Measurements from ENCODE around the gene FAF1. TPM values are rescaled to one million over a fixed set of nuclear protein-coding genes. Genes with fewer than 3 reads are reported as not detected.

Gene FAF1
- total and polyA plus RNA-seq, 2 donors (not counting 3 experiments of a cell fraction or from before 2014, with no cell fraction given), result 9.0 to 57.6 TPM

- intact Hi-C loops (cut with micrococcal nuclease), result loop anchor here (5.0 kb wide), 1 partner anchor 549 kb away; no protein-coding TSS in a partner anchor
- dilution Hi-C loops (cut with MboI; ENCODE audit: extremely low pct_ligation_motif_present, low sequenced_read_pairs), result no loop called here
Measured at GRCh38 chr1:50976111-50976889, 16.2 kb upstream of the FAF1 start.

More at GRCh38 chr1:50976111-50976889, 16.2 kb upstream of the FAF1 start:
- BruUV-seq (replicated peaks), result no TSS peak
- no peaks in the 10 kb centered on the region for H3K9me3 ChIP-seq (replicated peaks; ENCODE audit: control insufficient read depth, insufficient read depth, low read length)
- no peaks in the 10 kb centered on the region for H3K36me3 ChIP-seq (ENCODE audit: control insufficient read depth in 2 of 2, extremely low read depth in 1 of 2, insufficient read depth in 2 of 2, low read length in 2 of 2)
- FAIRE-seq (no peak), DNase-seq (ENCODE audit: low read depth, low spot score) (no peak)
- no peaks in the 10 kb centered on the region for H3K27me3 ChIP-seq (ENCODE audit: control insufficient read depth in 2 of 2, insufficient read depth in 2 of 2, low read length in 2 of 2)
- H3K79me2 ChIP-seq (ENCODE audit: control insufficient read depth, insufficient read depth, low read length), result peaks cover 9% of the 10 kb centered on the region
- ChIA-PET CTCF (interaction anchor here (1.7 to 3.7 kb wide), 3 partner anchors 7 to 202 kb away, joined by 7 to 26 read pairs (median 16); partner anchors contain the start of gene CDKN2C), POLR2A (no interaction called here)
- H3K9me1 ChIP-seq (replicated peaks; ENCODE audit: control insufficient read depth, extremely low read depth, insufficient read depth, low read length), result no peaks in the 10 kb centered on the region
- peak overlapping the region; percentile 96 for H2AFZ ChIP-seq (ENCODE audit: low read depth, low read length)
- peak overlapping the region; percentile 76 for H3K4me2 ChIP-seq (ENCODE audit: insufficient read depth, low read length)
- peak overlapping the region; percentile 83 for H3K9ac ChIP-seq (replicated peaks; ENCODE audit: extremely low read depth, insufficient read depth, low read length)
- H3K27ac ChIP-seq (ENCODE audit: insufficient read depth, low read depth, low read length), result no peak overlapping the region
- peak overlapping the region; percentile 72 to 90 (median 89) for H3K4me3 ChIP-seq (replicated peaks in 1 of 3; ENCODE audit: insufficient read depth in 1 of 3, low read depth in 1 of 3, low read length in 3 of 3)
- peaks cover 23% of the 10 kb centered on the region for H3K4me1 ChIP-seq (ENCODE audit: control insufficient read depth, extremely low read depth, insufficient read depth, low read length)
- no peak for TF ChIP-seq MAX (IDR thresholded peaks at IDR 0.05; ENCODE audit: insufficient read depth, insufficient read length)
- TF ChIP-seq JUN (IDR thresholded peaks at IDR 0.05; ENCODE audit: borderline replicate concordance, insufficient read depth, insufficient read length, low read depth), result no peak
- no peak for TF ChIP-seq FOS (IDR thresholded peaks at IDR 0.05; ENCODE audit: borderline replicate concordance, insufficient read depth, low read length)
- no peak for TF ChIP-seq EZH2 (IDR thresholded peaks at IDR 0.05; ENCODE audit: borderline replicate concordance, low read depth, low read length, severe bottlenecking)
- no peak for TF ChIP-seq POLR2A (IDR thresholded peaks at IDR 0.05; ENCODE audit: low read depth, low read length)
- TF ChIP-seq MYC (IDR thresholded peaks at IDR 0.05; ENCODE audit: low read depth, low read length), result no peak
- TF ChIP-seq CTCF (IDR thresholded peaks at IDR 0.05; ENCODE audit: extremely low read depth in 1 of 2, insufficient read depth in 1 of 2, low read depth in 1 of 2, low read length in 2 of 2), result no peak
- no peak for TF ChIP-seq POLR2AphosphoS5 (IDR thresholded peaks at IDR 0.05; ENCODE audit: insufficient read depth, low read depth, low read length)
- TF ChIP-seq GATA2 (IDR thresholded peaks at IDR 0.05; ENCODE audit: insufficient read depth, insufficient read length, low read depth, low read length), result no peak
- no peaks in the 10 kb centered on the region for H4K20me1 ChIP-seq (replicated peaks; ENCODE audit: control insufficient read depth, extremely low read depth, insufficient read depth, low read length)
